Mucosa of stomach (tissue), 1 donor: ENCODE measurements around the gene ERG.

Experiments used
- H3K27me3 ChIP-seq: one replicate; pipeline ENCODE4 v1.7.0; 2013; ENCODE audit warnings: mild to moderate bottlenecking, low read length; ENCODE audit not compliant: control insufficient read depth, insufficient read depth
- H3K36me3 ChIP-seq: one replicate; pipeline ENCODE4 v1.7.0; 2013; ENCODE audit warnings: low read length; ENCODE audit not compliant: control insufficient read depth, insufficient read depth
- H3K4me1 ChIP-seq: one replicate; pipeline ENCODE4 v1.7.0; 2013; ENCODE audit warnings: mild to moderate bottlenecking, low read length; ENCODE audit not compliant: control insufficient read depth, insufficient read depth
- H3K4me3 ChIP-seq: one replicate; pipeline ENCODE4 v1.7.0; 2013; ENCODE audit warnings: low read length
- H3K9ac ChIP-seq: one replicate; pipeline ENCODE4 v1.7.0; 2013; ENCODE audit warnings: mild to moderate bottlenecking, low read length, moderate library complexity
- H3K9me3 ChIP-seq: one replicate; pipeline ENCODE4 v1.7.0; 2013; ENCODE audit warnings: mild to moderate bottlenecking, low read length, moderate library complexity; ENCODE audit not compliant: control insufficient read depth
- donor health status: Pancreatic carcinoma.

Gene ERG

DNA sequence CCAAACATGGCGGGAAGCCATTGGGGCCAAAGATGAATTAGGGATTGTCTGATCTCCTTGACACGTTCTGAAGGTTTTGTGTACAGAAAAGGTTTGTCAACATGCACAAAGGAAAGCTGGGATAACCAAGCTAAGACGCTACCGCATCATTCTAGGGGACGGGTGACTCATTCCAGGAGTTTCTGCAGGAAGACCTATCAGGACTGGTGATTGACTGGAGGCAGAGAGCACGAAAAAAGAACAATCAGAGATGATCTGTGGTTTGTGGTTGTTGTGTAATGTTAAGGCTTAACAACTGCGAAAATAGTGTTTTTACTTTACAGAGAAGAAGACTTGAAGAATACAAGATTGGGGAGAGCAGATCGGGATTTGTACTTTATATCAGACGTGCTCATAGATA is 22.2 kb upstream of the ERG start:
- H3K9ac ChIP-seq: no peak overlapping the region
- no peaks in the 10 kb centered on the region for H3K27me3 ChIP-seq
- no peaks in the 10 kb centered on the region for H3K36me3 ChIP-seq
- no peaks in the 10 kb centered on the region for H3K4me1 ChIP-seq
- H3K4me3 ChIP-seq: no peak overlapping the region
- no peaks in the 10 kb centered on the region for H3K9me3 ChIP-seq

DNA sequence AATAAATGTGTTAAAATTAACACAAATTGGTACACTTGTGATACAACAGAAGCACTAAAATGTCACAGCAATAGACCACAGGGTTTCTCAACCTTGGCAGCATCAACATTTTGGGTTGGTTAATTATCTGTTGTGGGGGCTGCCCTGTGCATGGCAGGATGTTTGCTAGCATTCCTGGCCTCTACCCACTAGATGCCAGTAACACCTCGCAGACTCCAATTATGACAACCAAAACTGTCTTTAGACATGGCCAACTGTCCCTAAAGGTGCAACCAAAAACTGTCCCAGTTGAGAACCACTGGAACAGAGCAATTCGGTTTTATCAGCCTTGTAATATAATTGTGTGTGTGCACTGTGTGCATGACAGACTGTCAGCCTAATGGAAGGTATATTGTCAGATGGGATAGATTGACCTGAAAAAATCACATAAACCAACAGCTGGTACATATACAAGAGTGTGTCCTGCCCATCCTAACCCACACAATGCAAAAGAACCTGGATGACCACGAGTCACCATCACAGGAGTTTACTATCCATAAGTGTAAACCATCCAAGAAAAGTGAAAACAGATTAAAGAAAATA is 13.5 kb upstream of the ERG start:
- no peaks in the 10 kb centered on the region for H3K4me1 ChIP-seq
- H3K27me3 ChIP-seq: no peaks in the 10 kb centered on the region
- H3K4me3 ChIP-seq: no peak overlapping the region
- no peaks in the 10 kb centered on the region for H3K9me3 ChIP-seq
- H3K9ac ChIP-seq: no peak overlapping the region
- no peaks in the 10 kb centered on the region for H3K36me3 ChIP-seq

DNA sequence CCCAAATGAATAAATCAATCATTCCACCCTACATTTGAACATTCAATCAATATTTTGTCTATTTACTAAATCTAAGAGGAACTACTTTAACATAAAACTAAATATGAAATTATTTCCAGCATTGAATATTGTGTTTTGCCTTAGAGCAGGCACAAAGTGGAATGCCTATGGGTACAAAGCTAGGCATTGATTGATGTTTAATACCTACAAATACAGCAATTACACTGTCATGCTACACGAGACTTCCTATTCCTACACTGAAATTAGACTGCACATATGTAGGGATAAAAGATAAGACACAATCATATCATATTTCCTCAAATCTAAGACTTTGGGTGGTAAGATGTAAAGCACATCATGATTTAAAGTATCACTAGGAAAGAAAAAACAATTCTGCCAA is 12.9 kb upstream of the ERG start:
- Histone ChIP-seq H3K4me1 (no peaks in the 10 kb centered on the region), H3K9me3 (no peaks in the 10 kb centered on the region), H3K4me3 (no peak overlapping the region), H3K36me3 (no peaks in the 10 kb centered on the region), H3K9ac (no peak overlapping the region), H3K27me3 (no peaks in the 10 kb centered on the region)

DNA sequence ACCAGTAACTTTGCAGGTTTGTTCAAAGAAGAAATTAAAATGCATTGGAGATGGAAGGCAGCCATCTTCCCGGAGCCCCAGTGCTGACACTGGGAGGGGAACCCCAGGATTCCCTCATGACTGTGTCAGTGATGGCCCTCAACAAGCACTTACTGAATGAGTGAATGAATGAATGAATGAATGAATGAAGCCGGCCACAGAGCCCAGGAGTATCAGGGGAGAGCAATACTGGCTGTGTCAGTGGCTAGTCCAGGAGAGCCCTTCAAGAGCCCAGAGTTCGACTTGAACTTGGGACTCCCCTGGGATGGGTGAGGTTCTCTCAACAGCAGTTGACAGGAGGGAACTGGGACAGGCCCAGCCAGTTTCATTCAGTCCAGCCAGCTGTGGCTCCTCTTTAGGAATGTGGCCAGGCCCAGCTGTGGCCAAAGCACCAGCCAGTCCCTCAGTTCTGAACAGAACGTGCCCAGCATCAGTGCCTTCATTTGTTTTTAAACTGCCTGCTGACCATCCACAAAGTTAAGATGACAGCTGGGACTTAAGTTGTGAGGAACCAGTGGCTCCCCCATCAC is 9.2 kb upstream of the ERG start:
- Histone ChIP-seq H3K27me3 (no peaks in the 10 kb centered on the region), H3K4me1 (no peaks in the 10 kb centered on the region), H3K9me3 (no peaks in the 10 kb centered on the region), H3K36me3 (no peaks in the 10 kb centered on the region), H3K9ac (no peak overlapping the region), H3K4me3 (no peak overlapping the region)

DNA sequence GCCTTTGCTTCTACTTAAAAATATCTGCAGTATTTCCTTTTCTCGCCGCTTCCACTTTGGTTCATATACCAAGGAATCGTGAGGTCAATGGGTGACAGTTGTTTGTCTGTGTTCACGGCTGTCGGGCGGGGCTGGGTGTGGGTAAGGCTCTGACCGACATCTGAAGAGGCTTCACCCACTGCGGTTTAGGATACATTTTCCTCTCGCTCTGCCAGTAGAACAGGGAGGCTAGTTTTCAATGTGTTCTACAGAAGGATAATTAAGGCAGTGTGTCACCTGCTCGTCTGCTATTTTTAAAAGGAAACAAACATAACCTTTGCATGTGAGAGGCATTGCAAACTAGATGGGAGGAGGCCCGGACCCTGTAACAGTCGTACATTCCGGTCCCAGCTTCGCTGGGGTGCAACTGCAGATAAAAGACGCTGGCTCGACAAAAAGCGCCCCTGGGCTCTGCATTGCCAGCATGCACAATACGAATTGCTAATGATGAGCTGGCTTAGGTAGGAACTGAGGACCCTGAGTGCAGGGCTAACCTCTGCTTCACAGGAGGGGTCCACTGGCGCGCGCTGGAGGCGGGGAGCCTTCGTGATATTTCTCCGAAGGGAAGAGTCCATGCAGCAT is 8.5 kb upstream of the ERG start:
- H3K36me3 ChIP-seq: no peaks in the 10 kb centered on the region
- H3K4me3 ChIP-seq: no peak overlapping the region
- no peaks in the 10 kb centered on the region for H3K9me3 ChIP-seq
- no peaks in the 10 kb centered on the region for H3K27me3 ChIP-seq
- no peak overlapping the region for H3K9ac ChIP-seq
- H3K4me1 ChIP-seq: no peaks in the 10 kb centered on the region

DNA sequence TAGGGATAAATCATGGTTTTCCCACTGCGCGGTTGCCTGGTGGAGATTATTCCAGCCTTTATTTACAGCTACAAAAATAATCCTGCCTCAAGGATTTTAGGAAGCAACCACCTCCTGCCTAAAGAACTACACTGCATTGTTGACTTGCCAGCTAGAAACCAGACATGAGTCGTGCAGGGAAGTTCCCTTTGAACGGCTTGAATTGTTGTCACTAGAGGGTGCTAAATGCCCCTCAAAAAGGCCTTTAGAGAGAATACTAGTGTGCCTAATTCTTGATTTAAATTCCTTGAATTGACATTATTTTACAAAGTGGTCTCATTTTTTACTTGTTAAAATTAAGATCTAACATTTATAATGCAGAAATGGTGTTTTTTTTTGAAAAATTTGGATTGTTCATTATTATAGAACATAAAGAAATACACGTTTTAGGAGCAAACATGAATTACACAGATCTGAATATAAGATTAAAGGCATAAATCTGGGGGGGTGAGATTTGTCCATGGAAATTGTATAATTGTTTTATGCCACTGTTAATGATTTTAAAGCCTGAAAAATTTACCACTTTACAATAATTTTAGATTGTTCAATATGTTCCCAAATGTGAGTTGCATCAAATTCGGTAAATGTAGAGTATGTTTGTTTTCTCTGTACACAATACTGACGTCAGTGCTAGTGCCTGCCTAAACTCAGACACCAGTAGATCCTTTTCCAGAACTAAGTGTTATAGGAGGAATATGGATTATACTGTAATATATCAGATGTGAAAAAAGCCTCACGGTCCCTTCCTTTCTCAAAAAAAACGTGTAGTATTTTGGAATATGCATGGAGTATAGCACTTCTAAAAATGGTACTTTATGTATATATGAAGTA is 7.6 kb upstream of the ERG start:
- no peaks in the 10 kb centered on the region for H3K27me3 ChIP-seq
- H3K9me3 ChIP-seq: no peaks in the 10 kb centered on the region
- no peaks in the 10 kb centered on the region for H3K36me3 ChIP-seq
- no peak overlapping the region for H3K4me3 ChIP-seq
- no peak overlapping the region for H3K9ac ChIP-seq
- H3K4me1 ChIP-seq: no peaks in the 10 kb centered on the region

DNA sequence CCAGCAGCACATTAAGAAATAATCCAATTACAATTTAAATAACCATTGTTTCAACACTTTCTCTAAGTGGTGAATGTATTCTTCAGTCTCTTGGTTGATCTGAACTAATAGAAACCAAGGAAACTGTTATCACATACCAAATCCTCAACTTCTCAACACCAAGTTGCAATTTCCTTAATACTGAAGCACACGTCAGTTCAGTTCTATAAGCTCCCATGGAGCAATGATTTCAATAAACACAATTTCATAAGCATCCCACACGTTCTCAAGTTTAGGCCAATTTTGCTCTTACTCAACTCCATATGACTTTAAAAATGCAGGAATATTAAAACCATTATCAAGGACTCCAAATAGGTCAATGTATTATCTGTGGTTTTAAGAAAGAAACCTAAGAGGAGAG is 5.8 kb upstream of the ERG start:
- no peaks in the 10 kb centered on the region for H3K36me3 ChIP-seq
- H3K9ac ChIP-seq: no peak overlapping the region
- no peaks in the 10 kb centered on the region for H3K27me3 ChIP-seq
- H3K9me3 ChIP-seq: no peaks in the 10 kb centered on the region
- H3K4me1 ChIP-seq: no peaks in the 10 kb centered on the region
- H3K4me3 ChIP-seq: no peak overlapping the region

DNA sequence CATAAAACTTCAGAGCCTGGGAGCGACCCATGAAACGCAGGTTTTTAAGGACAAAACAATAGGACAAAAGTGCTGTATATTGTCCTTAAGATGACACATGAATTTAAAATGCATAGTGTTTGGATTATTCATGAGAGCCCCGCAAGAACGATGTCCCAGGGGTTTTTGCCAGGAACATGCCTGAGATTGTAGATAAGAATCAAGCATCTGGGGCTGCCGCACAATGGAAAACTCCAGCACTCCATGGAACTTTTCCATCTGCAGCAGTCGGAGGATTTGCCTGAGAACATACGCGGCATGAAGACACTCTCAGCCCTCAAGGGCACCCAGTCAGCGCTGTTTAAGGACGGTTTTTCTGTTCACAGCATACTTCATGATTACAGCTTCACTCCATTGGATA is 5.3 kb upstream of the ERG start:
- no peaks in the 10 kb centered on the region for H3K27me3 ChIP-seq
- H3K9me3 ChIP-seq: no peaks in the 10 kb centered on the region
- no peak overlapping the region for H3K9ac ChIP-seq
- H3K36me3 ChIP-seq: no peaks in the 10 kb centered on the region
- no peak overlapping the region for H3K4me3 ChIP-seq
- H3K4me1 ChIP-seq: no peaks in the 10 kb centered on the region

DNA sequence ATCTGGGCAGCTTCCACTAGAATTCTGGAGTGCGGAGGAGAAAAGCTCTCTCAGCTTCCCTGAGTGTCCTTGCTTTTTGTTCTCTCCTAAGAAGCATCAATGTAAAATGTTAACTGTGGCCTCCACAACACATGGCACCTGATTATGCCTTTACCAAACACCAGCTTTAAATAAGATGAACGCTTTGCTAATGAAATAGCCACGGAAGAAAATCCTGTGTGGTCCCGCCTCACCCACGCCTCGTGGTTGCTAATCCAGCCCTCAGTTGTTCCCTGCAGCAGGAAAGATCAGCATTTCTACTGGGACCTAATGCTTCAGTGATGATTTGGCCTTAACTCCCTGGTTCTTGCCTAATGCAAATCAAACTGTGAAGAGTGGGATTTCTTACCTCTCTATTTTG is 1.8 kb upstream of the ERG start:
- no peaks in the 10 kb centered on the region for H3K27me3 ChIP-seq
- no peak overlapping the region for H3K9ac ChIP-seq
- no peaks in the 10 kb centered on the region for H3K4me1 ChIP-seq
- no peaks in the 10 kb centered on the region for H3K36me3 ChIP-seq
- H3K9me3 ChIP-seq: no peaks in the 10 kb centered on the region
- no peak overlapping the region for H3K4me3 ChIP-seq

DNA sequence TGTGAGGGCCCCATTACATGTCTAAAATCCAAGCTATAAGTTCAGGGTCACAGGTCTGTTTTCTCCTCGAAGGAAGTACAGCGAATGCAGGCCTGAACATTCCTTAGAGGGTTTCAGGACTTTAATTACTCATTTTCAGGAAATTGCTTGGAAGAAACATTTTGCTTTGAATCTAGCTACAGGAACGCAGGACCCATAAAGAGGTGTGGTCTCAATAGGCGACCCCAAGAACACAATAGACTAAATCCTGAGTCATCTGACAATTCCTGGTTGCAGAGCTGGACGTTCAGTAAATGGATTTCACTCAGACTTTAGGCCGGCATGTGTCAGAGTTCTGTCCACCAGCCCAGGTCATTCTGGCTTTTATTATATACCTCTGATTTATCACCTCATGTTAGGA is 1.0 kb upstream of the ERG start:
- H3K9ac ChIP-seq: no peak overlapping the region
- H3K27me3 ChIP-seq: no peaks in the 10 kb centered on the region
- no peak overlapping the region for H3K4me3 ChIP-seq
- no peaks in the 10 kb centered on the region for H3K9me3 ChIP-seq
- H3K36me3 ChIP-seq: no peaks in the 10 kb centered on the region
- no peaks in the 10 kb centered on the region for H3K4me1 ChIP-seq

DNA sequence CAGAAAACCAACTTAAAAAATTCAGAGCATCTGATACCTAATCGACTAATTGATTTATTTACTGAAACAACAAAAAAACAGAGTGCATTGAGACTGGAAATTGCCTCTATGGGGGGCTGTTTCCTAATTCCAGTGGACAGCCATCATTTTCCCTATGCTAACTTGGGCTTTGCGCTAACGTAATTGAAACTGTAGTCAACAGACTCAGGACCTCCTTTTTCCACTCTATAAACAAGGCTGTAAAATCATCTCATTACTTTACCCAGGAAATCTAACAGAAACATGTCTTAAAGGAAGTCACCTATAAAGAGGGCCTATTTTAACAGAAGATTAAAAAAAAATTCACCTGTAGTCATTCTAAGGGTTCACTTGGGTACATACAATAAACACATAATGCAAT is 2.1 kb downstream of the ERG start:
- no peak overlapping the region for H3K9ac ChIP-seq
- H3K4me1 ChIP-seq: no peaks in the 10 kb centered on the region

DNA sequence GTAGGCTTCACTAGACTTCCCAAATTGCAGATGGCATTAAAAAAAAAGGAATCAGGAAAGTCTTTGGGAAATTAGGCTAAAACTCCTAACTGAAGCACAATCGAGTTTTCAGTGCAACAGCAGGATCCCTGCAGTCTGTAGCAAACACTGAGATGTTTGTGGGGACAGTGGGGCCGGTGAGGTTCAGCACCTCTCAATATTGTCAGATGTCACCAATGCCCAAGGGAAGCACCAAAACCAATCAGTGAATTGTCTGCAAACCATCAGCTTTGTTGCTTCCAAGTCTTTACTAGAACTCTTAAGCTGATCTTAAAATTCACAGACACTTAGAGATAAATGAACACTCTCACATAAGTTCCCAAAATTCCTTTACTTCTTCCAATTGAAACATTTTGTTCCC is 2.6 kb downstream of the ERG start:
- Histone ChIP-seq H3K36me3 (no peaks in the 10 kb centered on the region), H3K9me3 (no peaks in the 10 kb centered on the region), H3K4me1 (no peaks in the 10 kb centered on the region), H3K4me3 (no peak overlapping the region), H3K27me3 (no peaks in the 10 kb centered on the region), H3K9ac (no peak overlapping the region)

More for the DNA sequence above, 2.1 kb downstream of the ERG start:
- H3K27me3 ChIP-seq: no peaks in the 10 kb centered on the region
- H3K4me3 ChIP-seq: no peak overlapping the region
- no peaks in the 10 kb centered on the region for H3K36me3 ChIP-seq
- H3K9me3 ChIP-seq: no peaks in the 10 kb centered on the region
